Pancreas (tissue), 10 donors: ENCODE measurements around the gene TMPRSS6. TPM values are rescaled to one million over a fixed set of nuclear protein-coding genes. Genes with fewer than 3 reads are reported as not detected.

Experiments
- ATAC-seq, 4 donors: fragments of 200-7000 bp; cut with Tn5 transposase; one replicate each; pipeline versions ENCODE4 v1.8.0 to v1.9.1; 2020; ENCODE audit warnings: mild to moderate bottlenecking in 4 of 4, moderate library complexity in 4 of 4
- DNase-seq, 6 donors: peaks; one replicate each; pipeline ENCODE4 v3.0.0-alpha.2; 2020
- FAIRE-seq: peaks from 2 replicates; lab custom pipeline; 2012; peaks lifted over from hg19 to GRCh38; lab: Jason Lieb, UNC
- H3K27ac ChIP-seq, 4 donors: fragments of 200-600 bp; sonication (generic); 1 replicate in 3 of 4; 2 replicates in 1 of 4; pipeline versions ENCODE4 v1.5.0 to v1.8.0; 2020
- H3K27me3 ChIP-seq, 4 donors: fragments of 200-600 bp; one replicate each; pipeline ENCODE4 v1.8.0; 2021
- H3K36me3 ChIP-seq, 3 donors: fragments of 200-600 bp; sonication (generic) in 1 of 3; one replicate each; pipeline versions ENCODE4 v1.5.0 to v1.8.0; 2020 to 2021
- H3K4me1 ChIP-seq, 3 donors: fragments of 200-600 bp; one replicate each; pipeline ENCODE4 v1.8.0; 2021
- H3K4me3 ChIP-seq, 4 donors: fragments of 200-600 bp; sonication (generic) in 2 of 4; one replicate each; pipeline versions ENCODE4 v1.5.0 to v1.8.0; 2020 to 2021
- H3K9me3 ChIP-seq, 4 donors: fragments of 200-600 bp; one replicate each; pipeline ENCODE4 v1.8.0; 2021
- CTCF ChIP-seq, 4 donors: fragments of 200-600 bp; sonication (generic) in 3 of 4; IDR thresholded peaks; one replicate each; pipeline versions ENCODE4 v1.5.0 to v1.8.0; 2021; ENCODE audit warnings: antibody characterized with exemption in 4 of 4
- WGBS, 2 donors: extraction: QIAGEN DNeasy Blood & Tissue Kit; methylation state at CpG; one replicate each; pipeline ENCODE4 v1.1.7; 2013; 5-methylcytosine and 5-hydroxymethylcytosine counted together
- intact Hi-C, 3 donors: fragments of 100-400 bp; cut with DNase I; formaldehyde crosslinking; loops; one replicate each; pipeline versions ENCODE4 v1.11.1 to v1.14.2; 2022
- polyA plus RNA-seq, 2 donors: library from polyadenylated mRNA; stranded (reverse); fragments of 200-250 nt; gene quantifications; one replicate each; pipeline ENCODE4 v1.2.3, GENCODE V29; 2013
- total RNA-seq, 6 donors: library from RNA; stranded (reverse); fragmentation: NEBNext Ultra II Directional in 4 of 6; extraction: Animal tissue kit (Norgen Biotek cat#: 25700) in 4 of 6; gene quantifications; one replicate each; pipeline versions ENCODE4 v1.2.1 to v1.2.4, GENCODE V29; 2021 to 2023
- donor health status: healthy with polysubstance abuse.
- donor health status: DM: no; HTN: no; CAD: no; lungs with moderate emphysema.
- donor health status: DM: no; HTN: no; CAD: no.
- donor health status: control.
- donor health status: control.
- donor health status: Bipolar disorder and iron deficiency.
- donor health status: DM: yes; HTN: yes; CAD: no.
- donor health status: DM: no; HTN: no; CAD: no.
- donor health status: DM: no; HTN: no; CAD: no.
- donor health status: DM: yes; HTN: yes; CAD: no.

TMPRSS6 gene
- total and polyA plus RNA-seq, 8 donors: 0.13 to 3.1 (median 0.33) TPM

GRCh38 chr22:37082251-37082873 is 27.2 kb downstream of the TMPRSS6 start:
- no peak for FAIRE-seq
- intact Hi-C loops: no loop called here
- no peak for TF ChIP-seq CTCF (IDR thresholded peaks at IDR 0.05)
- 73 to 82% methylated on average over 10 of the region's 10 CpGs for WGBS, 2 donors
- H3K4me1 ChIP-seq: no peaks in the 10 kb centered on the region
- no peaks in the 10 kb centered on the region for H3K9me3 ChIP-seq
- DNase-seq: no peak
- no peak overlapping the region for H3K4me3 ChIP-seq
- no peak for ATAC-seq
- no peaks in the 10 kb centered on the region for H3K36me3 ChIP-seq
- no peaks in the 10 kb centered on the region for H3K27me3 ChIP-seq
- H3K27ac ChIP-seq: no peak overlapping the region

- Histone ChIP-seq H3K27me3 (no peaks in the 10 kb centered on the region), H3K4me1 (no peaks in the 10 kb centered on the region), H3K27ac (no peak overlapping the region), H3K4me3 (no peak overlapping the region), H3K9me3 (no peaks in the 10 kb centered on the region), H3K36me3 (no peaks in the 10 kb centered on the region)
- intact Hi-C loops: no loop called here
- DNase-seq (no peak), FAIRE-seq (no peak), ATAC-seq (no peak)
- WGBS, 2 donors: 76 to 83% methylated on average over 12 of the region's 12 CpGs
- no peak for TF ChIP-seq CTCF (IDR thresholded peaks at IDR 0.05)
These were observed 28.7 kb downstream of the TMPRSS6 start for GRCh38 chr22:37080838-37081237.

- 84 to 91% methylated on average over 6 of the region's 6 CpGs for WGBS, 2 donors
- H3K4me3 ChIP-seq: no peak overlapping the region
- FAIRE-seq: no peak
- no peaks in the 10 kb centered on the region for H3K27me3 ChIP-seq
- no peak for ATAC-seq
- TF ChIP-seq CTCF (IDR thresholded peaks at IDR 0.05): no peak
- no peaks in the 10 kb centered on the region for H3K36me3 ChIP-seq
- intact Hi-C loops: no loop called here
- no peaks in the 10 kb centered on the region for H3K4me1 ChIP-seq
- H3K9me3 ChIP-seq: no peaks in the 10 kb centered on the region
- no peak for DNase-seq
- no peak overlapping the region for H3K27ac ChIP-seq
These were observed 29.1 kb downstream of the TMPRSS6 start for GRCh38 chr22:37080438-37080837.

- H3K27me3 ChIP-seq: no peaks in the 10 kb centered on the region
- H3K4me1 ChIP-seq: no peaks in the 10 kb centered on the region
- TF ChIP-seq CTCF (IDR thresholded peaks at IDR 0.05): no peak
- FAIRE-seq (no peak), DNase-seq (no peak), ATAC-seq (peak in 2 of 4 donors; percentile 35 to 41)
- no peaks in the 10 kb centered on the region for H3K9me3 ChIP-seq
- H3K4me3 ChIP-seq: no peak overlapping the region
- intact Hi-C loops: loop anchor here in 2 of 3 donors (10.0 kb wide), 1 partner anchor 125 kb away; no protein-coding TSS in a partner anchor
- no peak overlapping the region for H3K27ac ChIP-seq
- 70 to 74% methylated on average over 15 of the region's 15 CpGs for WGBS, 2 donors
- no peaks in the 10 kb centered on the region for H3K36me3 ChIP-seq
These were observed 29.8 kb downstream of the TMPRSS6 start for GRCh38 chr22:37079668-37080171.

- intact Hi-C loops: loop anchor here in 2 of 3 donors (10.0 kb wide), 1 partner anchor 126 kb away; no protein-coding TSS in a partner anchor
- DNase-seq (no peak), ATAC-seq (no peak), FAIRE-seq (no peak)
- Histone ChIP-seq H3K9me3 (no peaks in the 10 kb centered on the region), H3K4me3 (no peak overlapping the region), H3K27me3 (no peaks in the 10 kb centered on the region), H3K27ac (no peak overlapping the region), H3K4me1 (no peaks in the 10 kb centered on the region), H3K36me3 (no peaks in the 10 kb centered on the region)
- no peak for TF ChIP-seq CTCF (IDR thresholded peaks at IDR 0.05)
- WGBS, 2 donors: 43 to 50% methylated on average over 5 of the region's 5 CpGs
These were observed 30.4 kb downstream of the TMPRSS6 start for GRCh38 chr22:37079158-37079557.
